HL-60 (cell line): ENCODE data around the gene TLR4.

Source experiments
- GABPA ChIP-seq: IDR thresholded peaks from 2 replicates; pipeline ENCODE4 v1.6.1; 2012; ENCODE audit warnings: low read depth
- POLR2AphosphoS5 ChIP-seq: IDR thresholded peaks from 2 replicates; pipeline ENCODE4 v1.6.1; 2012; ENCODE audit warnings: low read depth
- TF ChIP-seq, protein P1 (sequence below): IDR thresholded peaks from one replicate; pipeline ENCODE4 v1.5.1; 2011; ENCODE audit warnings: low read length, control low read depth, inconsistent platforms; ENCODE audit not compliant: insufficient read depth

DNA sequence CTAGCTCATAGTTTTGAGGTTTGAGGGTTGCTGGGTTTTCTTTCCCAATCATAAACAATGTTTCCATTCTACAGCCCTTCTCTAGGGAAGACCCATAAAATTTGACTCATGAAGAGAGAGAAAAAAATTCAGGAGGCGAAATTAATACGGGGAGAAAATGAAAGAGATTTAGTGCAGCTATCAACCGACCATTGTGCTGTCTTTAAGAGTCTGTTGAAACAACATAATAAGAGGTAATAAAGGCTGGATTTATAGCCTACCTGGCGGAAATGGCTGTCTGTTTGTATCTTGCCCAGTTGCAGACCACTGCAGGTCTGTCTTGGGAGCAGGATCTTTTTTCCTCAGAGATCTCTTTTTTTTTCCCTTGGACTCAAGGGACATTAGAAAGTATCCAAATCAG, 66.9 kb downstream of the TLR4 start:
- no peak for TF ChIP-seq GABPA
- TF ChIP-seq, protein P1, sequence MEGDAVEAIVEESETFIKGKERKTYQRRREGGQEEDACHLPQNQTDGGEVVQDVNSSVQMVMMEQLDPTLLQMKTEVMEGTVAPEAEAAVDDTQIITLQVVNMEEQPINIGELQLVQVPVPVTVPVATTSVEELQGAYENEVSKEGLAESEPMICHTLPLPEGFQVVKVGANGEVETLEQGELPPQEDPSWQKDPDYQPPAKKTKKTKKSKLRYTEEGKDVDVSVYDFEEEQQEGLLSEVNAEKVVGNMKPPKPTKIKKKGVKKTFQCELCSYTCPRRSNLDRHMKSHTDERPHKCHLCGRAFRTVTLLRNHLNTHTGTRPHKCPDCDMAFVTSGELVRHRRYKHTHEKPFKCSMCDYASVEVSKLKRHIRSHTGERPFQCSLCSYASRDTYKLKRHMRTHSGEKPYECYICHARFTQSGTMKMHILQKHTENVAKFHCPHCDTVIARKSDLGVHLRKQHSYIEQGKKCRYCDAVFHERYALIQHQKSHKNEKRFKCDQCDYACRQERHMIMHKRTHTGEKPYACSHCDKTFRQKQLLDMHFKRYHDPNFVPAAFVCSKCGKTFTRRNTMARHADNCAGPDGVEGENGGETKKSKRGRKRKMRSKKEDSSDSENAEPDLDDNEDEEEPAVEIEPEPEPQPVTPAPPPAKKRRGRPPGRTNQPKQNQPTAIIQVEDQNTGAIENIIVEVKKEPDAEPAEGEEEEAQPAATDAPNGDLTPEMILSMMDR = no peak
- no peak for TF ChIP-seq POLR2AphosphoS5
